Duodenal mucosa (tissue), 2 donors: ENCODE results near the gene ARHGEF10L.

Source experiments
- H3K27ac ChIP-seq: one replicate; pipeline ENCODE4 v1.7.0; 2013; ENCODE audit warnings: low read depth, low read length
- H3K27me3 ChIP-seq, 2 donors: one replicate each; pipeline ENCODE4 v1.7.0; 2013; ENCODE audit warnings: low read length in 2 of 2, control low read depth in 1 of 2; ENCODE audit not compliant: insufficient read depth in 2 of 2, control insufficient read depth in 1 of 2
- H3K36me3 ChIP-seq, 2 donors: one replicate each; pipeline ENCODE4 v1.7.0; 2013; ENCODE audit warnings: low read length in 2 of 2, control low read depth in 1 of 2; ENCODE audit not compliant: insufficient read depth in 2 of 2, control insufficient read depth in 1 of 2
- H3K4me1 ChIP-seq, 2 donors: one replicate each; pipeline ENCODE4 v1.7.0; 2013; ENCODE audit warnings: low read length in 2 of 2, control low read depth in 1 of 2; ENCODE audit not compliant: insufficient read depth in 2 of 2, control insufficient read depth in 1 of 2
- H3K4me3 ChIP-seq, 2 donors: one replicate each; pipeline ENCODE4 v1.7.0; 2013; ENCODE audit warnings: low read length in 2 of 2, low read depth in 1 of 2
- H3K9ac ChIP-seq, 2 donors: one replicate each; pipeline ENCODE4 v1.7.0; 2013; ENCODE audit warnings: low read length in 2 of 2, low read depth in 1 of 2
- H3K9me3 ChIP-seq, 2 donors: one replicate each; pipeline ENCODE4 v1.7.0; 2013; ENCODE audit warnings: low read length in 2 of 2, control low read depth in 1 of 2; ENCODE audit not compliant: control insufficient read depth in 1 of 2

ARHGEF10L gene

DNA sequence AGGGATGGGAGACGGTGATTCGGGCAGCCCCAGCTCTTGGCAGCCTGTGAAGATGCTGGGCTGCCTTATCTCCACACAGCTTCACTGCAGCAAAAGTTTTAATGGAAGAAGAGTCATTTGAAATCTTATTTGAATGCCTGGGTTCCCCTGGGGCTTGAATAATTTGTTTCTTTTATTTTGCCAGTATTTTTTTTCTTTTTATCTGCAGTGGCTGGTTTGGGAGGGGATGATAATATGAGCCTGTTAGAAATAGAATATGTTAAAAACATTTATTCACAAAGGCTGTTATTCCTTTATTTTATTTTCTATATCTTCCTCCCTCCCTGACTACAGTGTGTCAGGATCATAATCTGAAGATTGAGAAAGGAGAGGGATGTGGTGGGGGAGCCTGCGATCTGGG, 103.4 kb downstream of the ARHGEF10L start:
- Histone ChIP-seq H3K27me3 (no peaks in the 10 kb centered on the region), H3K9ac (no peak overlapping the region), H3K9me3 (no peaks in the 10 kb centered on the region), H3K4me1 (no peaks in the 10 kb centered on the region), H3K36me3 (peaks cover 44 to 81% of the 10 kb centered on the region in 2 donors), H3K4me3 (no peak overlapping the region), H3K27ac (no peak overlapping the region)

DNA sequence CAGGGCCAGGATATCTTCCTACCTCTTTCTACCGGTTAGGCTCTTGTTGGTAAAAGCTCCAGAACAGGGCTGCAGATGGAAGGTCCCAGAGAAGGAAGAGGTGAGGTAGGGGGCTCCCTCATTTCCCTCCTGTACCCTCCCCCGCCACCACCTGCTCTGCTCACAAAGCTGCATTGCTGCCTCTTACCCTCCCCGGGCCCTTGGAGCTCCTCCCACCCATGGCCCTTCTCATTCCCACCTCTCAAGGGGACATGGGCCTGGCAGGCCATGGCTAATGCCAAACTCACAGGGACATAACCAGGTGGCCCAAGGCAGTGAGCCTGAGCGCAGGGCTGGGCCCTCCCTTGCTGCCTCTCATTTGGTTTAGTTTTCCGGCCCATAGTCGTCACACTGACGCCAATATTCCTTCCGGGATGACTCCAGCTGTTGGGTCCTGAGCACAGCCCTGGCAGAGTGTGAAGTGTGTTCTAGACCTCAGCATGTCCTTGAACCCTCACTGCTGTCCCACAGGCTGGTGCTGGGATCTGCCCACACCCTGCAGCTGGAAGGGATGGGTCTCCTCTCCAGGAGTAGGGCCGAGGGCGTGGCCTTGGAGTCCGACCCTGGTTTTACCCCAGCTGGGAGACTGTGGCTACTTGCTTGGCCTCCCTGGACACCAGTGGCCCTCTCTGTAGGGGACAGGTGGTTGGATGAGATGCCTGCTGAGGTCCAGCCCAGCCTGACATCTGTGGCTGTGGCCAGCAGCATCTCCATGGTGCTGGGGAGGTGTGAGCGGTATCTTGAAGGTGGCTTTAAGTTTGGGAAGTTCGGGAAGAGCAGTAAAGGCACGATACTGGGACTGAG, 104.6 kb downstream of the ARHGEF10L start:
- Histone ChIP-seq H3K27ac (no peak overlapping the region), H3K27me3 (no peaks in the 10 kb centered on the region), H3K9ac (no peak overlapping the region), H3K36me3 (peaks cover 35 to 81% of the 10 kb centered on the region in 2 donors), H3K4me1 (no peaks in the 10 kb centered on the region), H3K4me3 (no peak overlapping the region), H3K9me3 (no peaks in the 10 kb centered on the region)

DNA sequence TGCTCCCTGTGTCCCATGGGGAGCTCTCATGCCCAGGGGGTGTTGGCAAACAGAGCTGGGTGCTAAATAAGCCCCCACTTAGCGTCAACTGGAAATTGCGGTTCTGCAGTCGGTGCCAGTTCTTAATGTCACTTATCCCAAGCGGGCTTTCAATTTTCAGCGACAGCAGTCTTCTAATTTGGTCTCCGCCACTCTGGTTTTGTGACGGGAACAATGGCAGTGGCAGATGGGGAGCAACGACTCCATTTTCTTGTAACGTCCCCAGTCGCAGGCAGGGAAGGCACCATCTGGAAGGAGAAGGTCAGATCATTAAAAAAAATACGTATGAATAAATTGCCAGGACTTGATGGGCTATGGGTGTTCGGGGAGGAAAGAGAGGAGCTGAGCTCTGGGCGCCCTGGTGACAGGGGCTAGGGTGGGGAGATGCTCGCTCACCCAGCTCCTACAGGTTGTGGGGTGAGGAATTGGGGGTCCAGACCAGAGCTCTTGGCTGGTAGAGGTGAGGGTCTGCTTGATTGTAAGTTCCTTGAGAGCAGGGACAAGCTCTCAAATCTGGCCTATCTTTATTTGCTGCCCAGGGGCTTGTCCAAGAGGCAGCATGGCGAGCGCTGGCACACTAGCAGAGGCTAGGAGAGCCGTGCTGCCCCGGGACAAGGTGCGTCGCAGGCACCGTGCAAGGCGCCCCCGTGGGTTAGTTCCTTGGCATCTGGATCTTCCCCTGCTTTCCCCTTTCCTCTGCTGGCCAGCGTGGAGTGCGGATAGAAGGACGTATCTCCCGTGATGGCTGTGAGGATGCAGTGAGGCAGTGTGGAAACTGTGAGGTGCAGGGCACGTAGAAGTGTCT, 105.8 kb downstream of the ARHGEF10L start:
- H3K9me3 ChIP-seq = no peaks in the 10 kb centered on the region
- no peak overlapping the region for H3K9ac ChIP-seq
- peaks cover 26 to 78% of the 10 kb centered on the region in 2 donors for H3K36me3 ChIP-seq
- no peak overlapping the region for H3K4me3 ChIP-seq
- no peaks in the 10 kb centered on the region for H3K27me3 ChIP-seq
- no peak overlapping the region for H3K27ac ChIP-seq
- no peaks in the 10 kb centered on the region for H3K4me1 ChIP-seq

DNA sequence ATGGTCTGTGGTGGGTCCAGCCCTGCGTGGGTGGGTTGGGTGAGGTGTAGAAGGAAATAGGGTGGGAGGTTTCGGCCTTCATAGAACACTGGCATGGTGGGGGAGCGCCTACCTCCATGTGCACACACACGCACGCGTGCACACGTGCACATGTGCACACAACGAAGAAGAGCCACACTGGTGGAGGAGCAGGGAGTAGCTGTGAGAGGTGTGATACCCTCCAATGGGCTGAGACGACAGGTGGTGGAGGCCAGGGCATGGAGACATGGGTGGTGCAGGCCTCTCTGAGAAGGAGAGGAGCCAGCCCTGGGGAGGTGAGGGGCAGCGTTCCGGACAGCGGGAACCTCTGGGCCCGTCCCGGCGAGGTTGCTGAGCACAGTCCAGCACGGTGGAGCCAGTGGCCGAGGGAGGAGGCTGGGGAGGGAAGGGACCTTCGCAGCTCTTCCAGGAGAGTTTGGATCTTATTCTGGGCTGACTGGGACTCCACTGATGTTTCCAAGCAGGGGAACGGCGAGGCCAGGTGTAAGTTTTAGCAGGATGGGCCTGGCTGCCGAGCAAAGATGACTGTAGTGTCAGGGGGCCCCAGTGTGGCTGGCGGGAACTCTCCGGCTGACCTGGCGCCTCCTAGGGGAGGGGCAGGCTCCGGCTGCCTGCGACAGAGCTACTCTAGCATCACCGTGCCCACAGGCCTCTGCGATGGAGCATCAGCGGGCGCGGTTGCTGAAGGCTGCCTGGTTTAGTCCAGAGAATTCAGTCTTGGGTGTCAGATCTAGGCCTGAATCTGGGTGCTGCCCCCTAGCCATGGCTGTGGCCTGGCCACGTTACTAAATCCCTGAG, 107.2 kb downstream of the ARHGEF10L start:
- no peak overlapping the region for H3K9ac ChIP-seq
- no peak overlapping the region for H3K27ac ChIP-seq
- H3K9me3 ChIP-seq = no peaks in the 10 kb centered on the region
- no peak overlapping the region for H3K4me3 ChIP-seq
- H3K36me3 ChIP-seq = peaks cover 22 to 78% of the 10 kb centered on the region in 2 donors
- no peaks in the 10 kb centered on the region for H3K4me1 ChIP-seq
- H3K27me3 ChIP-seq = no peaks in the 10 kb centered on the region

DNA sequence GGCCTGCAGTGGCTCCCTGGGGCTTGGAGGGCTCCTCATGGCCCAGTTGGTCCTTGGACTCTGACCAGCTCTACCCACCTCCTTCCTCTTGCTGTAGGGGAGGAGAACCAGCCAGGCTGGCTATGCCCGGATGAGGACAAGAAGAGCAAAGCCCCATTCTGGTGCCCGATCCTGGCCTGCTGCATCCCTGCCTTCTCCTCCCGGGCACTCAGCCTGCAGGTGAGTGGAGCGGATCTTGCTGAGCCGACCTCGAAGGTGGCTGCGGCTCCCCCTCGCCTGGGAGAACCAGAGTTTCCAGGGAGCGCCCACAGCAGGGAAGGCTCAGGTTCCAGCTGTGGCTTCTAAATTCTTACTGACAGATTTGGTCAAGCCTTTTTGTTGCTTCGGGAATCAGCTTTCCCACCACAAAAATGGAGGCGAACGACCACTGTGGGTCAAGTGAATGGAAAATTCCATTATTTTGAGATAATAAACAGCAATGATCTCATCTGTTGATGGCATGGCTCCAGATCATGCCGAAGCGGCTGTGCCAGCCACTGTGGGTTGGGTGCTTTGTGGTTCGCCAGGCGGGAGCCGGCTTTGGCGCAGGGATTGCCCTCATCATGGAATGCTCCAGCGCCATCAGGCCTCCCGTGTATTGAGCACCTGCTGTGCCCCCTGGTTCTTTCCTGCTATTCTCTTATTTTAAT, 109.1 kb downstream of the ARHGEF10L start:
- H3K27ac ChIP-seq = no peak overlapping the region
- H3K4me3 ChIP-seq = no peak overlapping the region
- H3K36me3 ChIP-seq = peaks cover 16 to 82% of the 10 kb centered on the region in 2 donors
- H3K27me3 ChIP-seq = no peaks in the 10 kb centered on the region
- no peaks in the 10 kb centered on the region for H3K9me3 ChIP-seq
- H3K9ac ChIP-seq = no peak overlapping the region
- H3K4me1 ChIP-seq = no peaks in the 10 kb centered on the region

DNA sequence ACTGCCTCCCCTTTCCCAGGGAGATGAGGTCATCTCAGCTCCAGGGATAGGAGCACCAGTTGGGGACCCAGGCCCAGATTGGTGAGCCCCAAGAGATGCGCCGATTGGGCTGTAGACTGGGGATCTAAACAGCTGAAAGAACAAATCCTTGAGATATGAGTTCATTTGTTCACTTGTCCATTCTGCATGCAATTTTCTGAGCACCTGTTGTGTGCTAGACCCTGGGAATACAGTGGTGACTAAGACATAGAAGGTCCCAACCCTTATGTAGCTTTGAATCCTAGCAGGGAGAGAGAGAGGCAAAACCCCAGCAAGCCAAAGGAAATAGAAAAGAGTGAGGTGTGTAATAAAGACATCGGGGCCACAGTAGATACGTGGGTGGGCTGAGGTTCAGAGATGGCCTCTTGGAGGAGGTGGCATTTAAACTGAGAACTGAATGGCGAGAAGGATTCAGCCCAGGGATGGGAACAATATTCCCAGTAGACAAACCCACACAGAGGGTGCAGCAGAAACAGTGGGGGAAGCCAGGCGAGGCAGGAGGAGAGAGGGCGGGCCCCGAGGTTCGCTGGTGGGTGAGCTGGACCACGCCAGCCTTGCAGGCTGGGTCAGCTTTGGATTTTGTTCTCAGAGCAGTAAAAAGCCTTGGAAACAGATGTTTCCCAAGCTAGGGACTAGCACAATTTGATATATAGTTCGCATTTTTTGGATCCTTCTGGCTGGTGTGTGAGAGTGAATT, 110.0 kb downstream of the ARHGEF10L start:
- Histone ChIP-seq H3K4me3 (no peak overlapping the region), H3K27me3 (no peaks in the 10 kb centered on the region), H3K4me1 (no peaks in the 10 kb centered on the region), H3K27ac (no peak overlapping the region), H3K9ac (no peak overlapping the region), H3K36me3 (peaks cover 13 to 83% of the 10 kb centered on the region in 2 donors), H3K9me3 (no peaks in the 10 kb centered on the region)

DNA sequence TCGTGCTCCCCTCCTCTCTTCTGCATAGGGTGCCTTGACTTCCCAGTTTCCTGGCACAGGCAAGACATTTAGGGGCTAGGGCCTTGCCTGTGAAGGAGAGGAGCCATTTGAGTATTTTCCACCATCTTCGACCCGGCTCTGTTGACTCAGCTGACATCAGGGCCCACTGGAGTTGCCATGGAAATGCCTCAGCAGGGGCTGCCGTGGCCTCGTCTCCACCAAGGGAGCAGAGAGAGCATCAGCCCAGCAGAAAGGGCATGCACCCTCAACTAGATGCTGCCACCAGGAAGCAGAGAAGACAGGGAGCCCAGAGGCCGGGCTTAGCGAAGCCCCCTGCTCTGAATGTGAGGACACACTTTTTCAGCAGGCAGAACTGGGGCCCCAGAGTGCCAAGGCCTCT, 113.8 kb downstream of the ARHGEF10L start:
- Histone ChIP-seq H3K4me1 (no peaks in the 10 kb centered on the region), H3K27ac (no peak overlapping the region), H3K27me3 (no peaks in the 10 kb centered on the region)

DNA sequence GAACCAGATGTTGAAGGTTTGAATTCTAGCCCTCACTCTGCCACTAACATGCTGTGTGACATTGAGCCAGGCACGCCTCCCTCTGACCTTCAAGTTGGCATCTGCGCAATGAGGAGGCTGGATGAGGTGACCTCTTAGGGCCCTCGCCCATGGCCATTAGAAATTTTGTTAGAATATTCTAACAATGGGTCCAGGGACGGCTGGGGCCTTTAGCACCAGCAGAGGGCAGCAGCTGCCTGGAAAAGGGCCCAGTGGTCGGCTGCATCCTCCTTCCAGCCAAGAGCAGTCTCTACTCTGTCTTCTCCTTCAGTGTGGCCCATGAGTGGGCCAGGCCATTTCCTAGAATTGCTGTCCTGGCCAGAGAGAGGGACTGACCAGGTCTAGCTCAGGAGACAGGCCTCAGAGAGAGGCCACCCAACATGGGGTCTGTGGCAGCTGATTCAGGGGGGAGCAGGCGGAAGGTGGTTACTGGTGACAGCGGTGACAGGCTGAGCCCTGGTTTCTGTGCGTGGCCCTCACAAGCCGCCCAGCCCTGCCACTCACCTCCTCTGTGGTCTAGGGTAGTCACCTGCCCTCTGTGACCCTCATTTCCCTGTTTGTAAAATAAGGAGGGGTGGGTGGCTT, 114.3 kb downstream of the ARHGEF10L start:
- H3K9ac ChIP-seq = no peak overlapping the region
- H3K36me3 ChIP-seq = peaks cover 9 to 87% of the 10 kb centered on the region in 2 donors
- no peaks in the 10 kb centered on the region for H3K27me3 ChIP-seq
- H3K4me1 ChIP-seq = no peaks in the 10 kb centered on the region
- H3K4me3 ChIP-seq = no peak overlapping the region
- no peaks in the 10 kb centered on the region for H3K9me3 ChIP-seq
- no peak overlapping the region for H3K27ac ChIP-seq

More for the DNA sequence above, 113.8 kb downstream of the ARHGEF10L start:
- no peak overlapping the region for H3K9ac ChIP-seq
- H3K9me3 ChIP-seq = no peaks in the 10 kb centered on the region
- no peak overlapping the region for H3K4me3 ChIP-seq
- H3K36me3 ChIP-seq = peaks cover 11 to 87% of the 10 kb centered on the region in 2 donors

DNA sequence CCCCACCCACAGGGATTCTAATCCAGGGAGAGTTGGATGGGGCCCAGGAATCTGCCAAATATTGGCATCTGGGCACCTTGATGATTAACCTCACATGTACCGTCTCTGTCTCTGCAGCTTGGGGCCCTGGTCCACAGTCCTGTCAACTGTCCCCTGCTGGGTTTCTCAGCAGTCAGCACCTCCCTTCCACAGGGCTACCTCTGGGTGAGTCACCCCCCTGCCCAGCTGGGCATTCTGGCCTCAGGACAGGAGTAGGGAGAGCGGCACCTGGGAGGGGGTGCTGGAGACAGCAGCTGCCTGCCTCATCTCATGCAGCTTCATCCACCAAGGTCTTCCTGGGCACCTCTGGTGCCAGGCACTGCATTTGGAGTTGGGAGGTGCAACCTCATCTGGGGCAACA, 115.0 kb downstream of the ARHGEF10L start:
- no peak overlapping the region for H3K9ac ChIP-seq
- H3K9me3 ChIP-seq = no peaks in the 10 kb centered on the region

More for the DNA sequence above, 115.0 kb downstream of the ARHGEF10L start:
- Histone ChIP-seq H3K27ac (no peak overlapping the region), H3K4me1 (no peaks in the 10 kb centered on the region), H3K4me3 (no peak overlapping the region), H3K27me3 (no peaks in the 10 kb centered on the region), H3K36me3 (peaks cover 9 to 87% of the 10 kb centered on the region in 2 donors)
